Astrocyte (in vitro differentiated cells and primary cell): Measurements from ENCODE around the gene C1QL2. TPM values are rescaled to one million over a fixed set of nuclear protein-coding genes. Genes with fewer than 3 reads are reported as not detected.

Source experiments
- DNase-seq: peaks from one replicate; pipeline ENCODE4 v3.0.0-alpha.2; 2010; ENCODE audit warnings: low read depth
- FAIRE-seq: peaks from 2 replicates; lab custom pipeline; 2011; peaks lifted over from hg19 to GRCh38; lab: Jason Lieb, UNC
- H2AFZ ChIP-seq: 2 replicates; pipeline ENCODE4 v1.6.0; 2012; ENCODE audit warnings: low read depth, low read length, inconsistent platforms
- H3K27ac ChIP-seq: 2 replicates; pipeline ENCODE4 v1.5.1; 2011; ENCODE audit warnings: low read depth, low read length, inconsistent platforms
- H3K27me3 ChIP-seq: 2 replicates; pipeline ENCODE4 v1.6.0; 2011; ENCODE audit warnings: low read length, inconsistent platforms; ENCODE audit not compliant: insufficient read depth
- H3K36me3 ChIP-seq: 2 replicates; pipeline ENCODE4 v1.5.1; 2011; ENCODE audit warnings: low read length, inconsistent platforms; ENCODE audit not compliant: insufficient read depth
- H3K4me1 ChIP-seq: 2 replicates; pipeline ENCODE4 v1.5.1; 2011; ENCODE audit warnings: low read length, inconsistent platforms; ENCODE audit not compliant: insufficient read depth
- H3K4me2 ChIP-seq: 2 replicates; pipeline ENCODE4 v1.6.0; 2012; ENCODE audit warnings: low read length, inconsistent platforms
- H3K4me3 ChIP-seq: 2 replicates; pipeline ENCODE4 v1.5.1; 2011; ENCODE audit warnings: low read depth, mild to moderate bottlenecking, low read length, inconsistent platforms; ENCODE audit not compliant: insufficient read depth
- H3K79me2 ChIP-seq: 2 replicates; pipeline ENCODE4 v1.6.0; 2012; ENCODE audit warnings: mild to moderate bottlenecking, low read length, inconsistent platforms; ENCODE audit not compliant: insufficient read depth
- H3K9ac ChIP-seq: 2 replicates; pipeline ENCODE4 v1.6.0; 2012; ENCODE audit warnings: mild to moderate bottlenecking, low read length, inconsistent platforms
- H3K9me3 ChIP-seq: 2 replicates; pipeline ENCODE4 v1.5.1; 2012; ENCODE audit warnings: low read depth, mild to moderate bottlenecking, low read length, inconsistent platforms; ENCODE audit not compliant: insufficient read depth
- H4K20me1 ChIP-seq: 2 replicates; pipeline ENCODE4 v1.6.0; 2012; ENCODE audit warnings: low read length, inconsistent platforms; ENCODE audit not compliant: insufficient read depth
- H3K27ac Mint-ChIP-seq: one replicate; pipeline ENCODE4 v1.8.0; 2021; ENCODE audit warnings: mild to moderate bottlenecking, mixed read lengths; ENCODE audit not compliant: unreplicated experiment
- H3K27me3 Mint-ChIP-seq: one replicate; pipeline ENCODE4 v1.8.0; 2021; ENCODE audit warnings: low read depth, mixed read lengths; ENCODE audit not compliant: unreplicated experiment
- H3K36me3 Mint-ChIP-seq: one replicate; pipeline ENCODE4 v1.8.0; 2021; ENCODE audit warnings: low read depth, mixed read lengths; ENCODE audit not compliant: unreplicated experiment
- H3K4me1 Mint-ChIP-seq: one replicate; pipeline ENCODE4 v1.8.0; 2021; ENCODE audit warnings: low read depth, mixed read lengths; ENCODE audit not compliant: unreplicated experiment
- H3K4me3 Mint-ChIP-seq: one replicate; pipeline ENCODE4 v1.8.0; 2021; ENCODE audit warnings: mild to moderate bottlenecking, moderate library complexity, mixed read lengths; ENCODE audit not compliant: unreplicated experiment
- H3K9me3 Mint-ChIP-seq: one replicate; pipeline ENCODE4 v1.8.0; 2021; ENCODE audit warnings: mild to moderate bottlenecking, mixed read lengths; ENCODE audit not compliant: unreplicated experiment
- EZH2 ChIP-seq: IDR thresholded peaks from 2 replicates; pipeline ENCODE4 v1.6.1; 2012; ENCODE audit warnings: mild to moderate bottlenecking, low read length, inconsistent platforms; ENCODE audit not compliant: insufficient read depth
- total RNA-seq: library from RNA; stranded (reverse); gene quantifications from 2 replicates; pipeline ENCODE4 v1.2.1, GENCODE V29; 2021
- TF ChIP-seq, protein P1 (sequence below): IDR thresholded peaks from 2 replicates; pipeline ENCODE4 v1.5.1; 2011; ENCODE audit warnings: low read depth, mild to moderate bottlenecking, inconsistent platforms, low read length, moderate library complexity; ENCODE audit not compliant: insufficient read depth

Gene C1QL2
- total RNA-seq, 1 donor from 2014 or later, result 0.20 TPM

DNA sequence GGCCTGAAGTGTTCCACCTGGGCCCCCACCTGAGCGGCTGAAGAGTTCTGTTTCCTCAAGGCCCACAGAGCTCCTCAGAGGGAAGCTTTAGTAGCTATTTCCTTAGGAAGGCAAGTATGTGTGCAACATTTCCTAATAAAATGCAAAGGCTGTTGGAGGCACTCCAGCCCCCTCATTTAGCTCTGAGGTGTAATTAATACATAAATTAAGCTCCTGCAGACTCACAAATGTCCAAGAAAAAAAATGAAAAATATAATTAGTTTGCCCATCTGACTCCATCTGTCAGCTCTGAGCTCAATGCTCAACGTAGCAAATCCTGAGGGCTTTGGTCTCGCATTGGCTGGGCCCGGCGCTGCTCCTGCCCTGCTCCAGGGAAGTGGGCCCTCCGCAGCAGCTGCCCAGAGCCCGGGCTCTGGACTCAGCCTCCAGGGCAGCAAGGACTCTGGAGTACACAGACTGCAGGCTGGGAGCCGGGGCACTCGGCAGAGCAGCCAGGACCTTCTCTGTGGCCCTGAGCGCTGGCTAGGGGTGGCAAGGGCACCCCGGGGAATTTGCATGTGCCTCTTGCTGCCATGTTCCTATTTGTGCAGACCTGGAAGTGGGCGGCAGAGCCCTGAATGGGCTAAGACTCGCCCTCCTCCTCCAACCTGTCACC is 23.4 kb upstream of the C1QL2 start:
- H3K4me1 ChIP-seq, result peaks cover 5% of the 10 kb centered on the region
- H3K9ac ChIP-seq, result no peak overlapping the region
- H3K9me3 ChIP-seq, result no peaks in the 10 kb centered on the region
- Mint-ChIP-seq H3K4me3 (no peak overlapping the region), H3K27me3 (peaks cover 19% of the 10 kb centered on the region), H3K27ac (no peak overlapping the region), H3K36me3 (no peaks in the 10 kb centered on the region), H3K4me1 (peaks cover 9% of the 10 kb centered on the region), H3K9me3 (peaks cover 1% of the 10 kb centered on the region)
- no peaks in the 10 kb centered on the region for H3K27me3 ChIP-seq
- H3K36me3 ChIP-seq, result no peaks in the 10 kb centered on the region
- DNase-seq (no peak), FAIRE-seq (no peak)
- no peak overlapping the region for H2AFZ ChIP-seq
- H3K4me3 ChIP-seq, result no peak overlapping the region
- no peak for TF ChIP-seq EZH2
- TF ChIP-seq, protein P1, sequence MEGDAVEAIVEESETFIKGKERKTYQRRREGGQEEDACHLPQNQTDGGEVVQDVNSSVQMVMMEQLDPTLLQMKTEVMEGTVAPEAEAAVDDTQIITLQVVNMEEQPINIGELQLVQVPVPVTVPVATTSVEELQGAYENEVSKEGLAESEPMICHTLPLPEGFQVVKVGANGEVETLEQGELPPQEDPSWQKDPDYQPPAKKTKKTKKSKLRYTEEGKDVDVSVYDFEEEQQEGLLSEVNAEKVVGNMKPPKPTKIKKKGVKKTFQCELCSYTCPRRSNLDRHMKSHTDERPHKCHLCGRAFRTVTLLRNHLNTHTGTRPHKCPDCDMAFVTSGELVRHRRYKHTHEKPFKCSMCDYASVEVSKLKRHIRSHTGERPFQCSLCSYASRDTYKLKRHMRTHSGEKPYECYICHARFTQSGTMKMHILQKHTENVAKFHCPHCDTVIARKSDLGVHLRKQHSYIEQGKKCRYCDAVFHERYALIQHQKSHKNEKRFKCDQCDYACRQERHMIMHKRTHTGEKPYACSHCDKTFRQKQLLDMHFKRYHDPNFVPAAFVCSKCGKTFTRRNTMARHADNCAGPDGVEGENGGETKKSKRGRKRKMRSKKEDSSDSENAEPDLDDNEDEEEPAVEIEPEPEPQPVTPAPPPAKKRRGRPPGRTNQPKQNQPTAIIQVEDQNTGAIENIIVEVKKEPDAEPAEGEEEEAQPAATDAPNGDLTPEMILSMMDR, result no peak
- no peaks in the 10 kb centered on the region for H3K79me2 ChIP-seq
- H3K27ac ChIP-seq, result no peak overlapping the region
- no peaks in the 10 kb centered on the region for H4K20me1 ChIP-seq
- H3K4me2 ChIP-seq, result no peak overlapping the region

DNA sequence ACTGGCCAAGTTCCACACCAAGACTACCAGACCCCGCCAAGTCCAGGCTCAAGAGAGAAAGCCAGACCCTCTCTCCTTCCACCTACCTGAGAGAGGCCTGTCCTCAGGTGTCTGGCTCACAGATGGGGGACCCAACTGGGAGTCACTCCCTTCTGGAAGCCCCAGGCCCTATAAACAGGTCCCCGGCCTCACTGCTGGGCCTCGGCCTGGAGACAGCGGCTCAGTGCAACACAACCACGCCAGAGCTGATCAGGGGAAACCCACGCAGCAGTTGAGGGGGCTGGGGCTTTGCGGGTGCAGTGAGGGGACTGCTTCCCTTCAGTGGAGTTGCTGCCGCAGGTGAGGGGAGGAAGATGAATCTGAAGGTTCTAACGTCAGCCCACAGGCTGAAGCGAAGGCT is 22.8 kb upstream of the C1QL2 start:
- DNase-seq (no peak), FAIRE-seq (no peak)
- H3K79me2 ChIP-seq, result no peaks in the 10 kb centered on the region
- no peaks in the 10 kb centered on the region for H3K9me3 ChIP-seq
- no peaks in the 10 kb centered on the region for H3K36me3 Mint-ChIP-seq
- H3K27me3 Mint-ChIP-seq, result peaks cover 19% of the 10 kb centered on the region
- no peak overlapping the region for H3K9ac ChIP-seq
- peaks cover 5% of the 10 kb centered on the region for H3K4me1 ChIP-seq
- H3K4me3 Mint-ChIP-seq, result no peak overlapping the region
- no peak overlapping the region for H3K4me3 ChIP-seq
- H2AFZ ChIP-seq, result no peak overlapping the region
- H4K20me1 ChIP-seq, result no peaks in the 10 kb centered on the region
- no peak overlapping the region for H3K27ac ChIP-seq
- H3K27ac Mint-ChIP-seq, result no peak overlapping the region
- no peak for TF ChIP-seq EZH2
- TF ChIP-seq, protein P1, result no peak
- H3K36me3 ChIP-seq, result no peaks in the 10 kb centered on the region
- H3K27me3 ChIP-seq, result no peaks in the 10 kb centered on the region
- H3K9me3 Mint-ChIP-seq, result peaks cover 1% of the 10 kb centered on the region
- no peak overlapping the region for H3K4me2 ChIP-seq
- H3K4me1 Mint-ChIP-seq, result peaks cover 9% of the 10 kb centered on the region

- Histone ChIP-seq H3K9me3 (no peaks in the 10 kb centered on the region), H3K4me2 (no peak overlapping the region), H3K4me3 (no peak overlapping the region), H2AFZ (no peak overlapping the region), H3K36me3 (no peaks in the 10 kb centered on the region), H4K20me1 (no peaks in the 10 kb centered on the region), H3K4me1 (peaks cover 5% of the 10 kb centered on the region), H3K9ac (no peak overlapping the region), H3K79me2 (no peaks in the 10 kb centered on the region), H3K27ac (no peak overlapping the region), H3K27me3 (no peaks in the 10 kb centered on the region)
- no peak overlapping the region for H3K27ac Mint-ChIP-seq
- DNase-seq (no peak), FAIRE-seq (no peak)
- H3K36me3 Mint-ChIP-seq, result no peaks in the 10 kb centered on the region
- H3K4me3 Mint-ChIP-seq, result no peak overlapping the region
- H3K4me1 Mint-ChIP-seq, result peaks cover 9% of the 10 kb centered on the region
- peaks cover 19% of the 10 kb centered on the region for H3K27me3 Mint-ChIP-seq
- TF ChIP-seq, protein P1, result no peak
- no peak for TF ChIP-seq EZH2
- H3K9me3 Mint-ChIP-seq, result peaks cover 1% of the 10 kb centered on the region
Measured at GRCh38 chr2:119180892-119181291, 22.3 kb upstream of the C1QL2 start.
